Pancreas (tissue), 10 donors: Measurements from ENCODE around the gene SHROOM2. TPM values are rescaled to one million over a fixed set of nuclear protein-coding genes. Genes with fewer than 3 reads are reported as not detected.

ENCODE experiments used
- ATAC-seq, 4 donors: fragments of 200-7000 bp; cut with Tn5 transposase; one replicate each; pipeline versions ENCODE4 v1.8.0 to v1.9.1; 2020; ENCODE audit warnings: mild to moderate bottlenecking in 4 of 4, moderate library complexity in 4 of 4
- DNase-seq, 6 donors: peaks; one replicate each; pipeline ENCODE4 v3.0.0-alpha.2; 2020
- FAIRE-seq: peaks from 2 replicates; lab custom pipeline; 2012; peaks lifted over from hg19 to GRCh38; lab: Jason Lieb, UNC
- H3K27ac ChIP-seq, 4 donors: fragments of 200-600 bp; sonication (generic); 1 replicate in 3 of 4; 2 replicates in 1 of 4; pipeline versions ENCODE4 v1.5.0 to v1.8.0; 2020
- H3K27me3 ChIP-seq, 4 donors: fragments of 200-600 bp; one replicate each; pipeline ENCODE4 v1.8.0; 2021
- H3K36me3 ChIP-seq, 3 donors: fragments of 200-600 bp; sonication (generic) in 1 of 3; one replicate each; pipeline versions ENCODE4 v1.5.0 to v1.8.0; 2020 to 2021
- H3K4me1 ChIP-seq, 3 donors: fragments of 200-600 bp; one replicate each; pipeline ENCODE4 v1.8.0; 2021
- H3K4me3 ChIP-seq, 4 donors: fragments of 200-600 bp; sonication (generic) in 2 of 4; one replicate each; pipeline versions ENCODE4 v1.5.0 to v1.8.0; 2020 to 2021
- H3K9me3 ChIP-seq, 4 donors: fragments of 200-600 bp; one replicate each; pipeline ENCODE4 v1.8.0; 2021
- WGBS, 2 donors: extraction: QIAGEN DNeasy Blood & Tissue Kit; methylation state at CpG; one replicate each; pipeline ENCODE4 v1.1.7; 2013; 5-methylcytosine and 5-hydroxymethylcytosine counted together
- intact Hi-C, 3 donors: fragments of 100-400 bp; cut with DNase I; formaldehyde crosslinking; loops; one replicate each; pipeline versions ENCODE4 v1.11.1 to v1.14.2; 2022
- polyA plus RNA-seq, 2 donors: library from polyadenylated mRNA; stranded (reverse); fragments of 200-250 nt; gene quantifications; one replicate each; pipeline ENCODE4 v1.2.3, GENCODE V29; 2013
- total RNA-seq, 6 donors: library from RNA; stranded (reverse); fragmentation: NEBNext Ultra II Directional in 4 of 6; extraction: Animal tissue kit (Norgen Biotek cat#: 25700) in 4 of 6; gene quantifications; one replicate each; pipeline versions ENCODE4 v1.2.1 to v1.2.4, GENCODE V29; 2021 to 2023
- TF ChIP-seq, protein P1 (sequence below), 4 donors: fragments of 200-600 bp; sonication (generic) in 3 of 4; IDR thresholded peaks; one replicate each; pipeline versions ENCODE4 v1.5.0 to v1.8.0; 2021; ENCODE audit warnings: antibody characterized with exemption in 4 of 4
- donor health status: healthy with polysubstance abuse.
- donor health status: DM: no; HTN: no; CAD: no; lungs with moderate emphysema.
- donor health status: DM: no; HTN: no; CAD: no.
- donor health status: control.
- donor health status: control.
- donor health status: Bipolar disorder and iron deficiency.
- donor health status: DM: yes; HTN: yes; CAD: no.
- donor health status: DM: no; HTN: no; CAD: no.
- donor health status: DM: no; HTN: no; CAD: no.
- donor health status: DM: yes; HTN: yes; CAD: no.

SHROOM2 gene
- total and polyA plus RNA-seq, 8 donors: 3.2 to 6.6 (median 3.8) TPM

DNA sequence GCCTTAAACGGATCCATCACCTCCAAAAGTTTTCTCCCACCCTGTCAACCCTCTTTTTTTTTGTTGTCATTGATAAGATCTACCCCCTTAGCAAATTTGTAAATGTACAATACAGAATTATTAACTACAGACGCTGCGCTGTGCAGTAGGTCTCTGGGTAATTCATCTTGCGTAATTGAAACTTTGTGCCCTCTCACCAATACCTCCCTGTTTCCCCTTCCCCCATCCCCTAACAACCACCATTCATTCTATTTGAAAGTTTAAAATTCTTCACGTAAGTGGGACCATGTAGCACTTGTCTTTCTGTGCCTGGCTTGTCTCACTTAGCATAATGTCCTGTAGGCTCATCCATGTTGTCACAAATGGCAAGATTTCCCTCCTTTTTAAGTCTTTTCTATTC is 135.2 kb downstream of the SHROOM2 start:
- Histone ChIP-seq H3K27me3 (no peaks in the 10 kb centered on the region), H3K9me3 (no peaks in the 10 kb centered on the region), H3K4me1 (no peaks in the 10 kb centered on the region), H3K4me3 (no peak overlapping the region), H3K27ac (no peak overlapping the region), H3K36me3 (no peaks in the 10 kb centered on the region)
- TF ChIP-seq, protein P1, sequence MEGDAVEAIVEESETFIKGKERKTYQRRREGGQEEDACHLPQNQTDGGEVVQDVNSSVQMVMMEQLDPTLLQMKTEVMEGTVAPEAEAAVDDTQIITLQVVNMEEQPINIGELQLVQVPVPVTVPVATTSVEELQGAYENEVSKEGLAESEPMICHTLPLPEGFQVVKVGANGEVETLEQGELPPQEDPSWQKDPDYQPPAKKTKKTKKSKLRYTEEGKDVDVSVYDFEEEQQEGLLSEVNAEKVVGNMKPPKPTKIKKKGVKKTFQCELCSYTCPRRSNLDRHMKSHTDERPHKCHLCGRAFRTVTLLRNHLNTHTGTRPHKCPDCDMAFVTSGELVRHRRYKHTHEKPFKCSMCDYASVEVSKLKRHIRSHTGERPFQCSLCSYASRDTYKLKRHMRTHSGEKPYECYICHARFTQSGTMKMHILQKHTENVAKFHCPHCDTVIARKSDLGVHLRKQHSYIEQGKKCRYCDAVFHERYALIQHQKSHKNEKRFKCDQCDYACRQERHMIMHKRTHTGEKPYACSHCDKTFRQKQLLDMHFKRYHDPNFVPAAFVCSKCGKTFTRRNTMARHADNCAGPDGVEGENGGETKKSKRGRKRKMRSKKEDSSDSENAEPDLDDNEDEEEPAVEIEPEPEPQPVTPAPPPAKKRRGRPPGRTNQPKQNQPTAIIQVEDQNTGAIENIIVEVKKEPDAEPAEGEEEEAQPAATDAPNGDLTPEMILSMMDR (IDR thresholded peaks at IDR 0.05): no peak
- FAIRE-seq: no peak
- no peak for DNase-seq
- ATAC-seq: no peak
- 79 to 98% methylated on average over 5 of the region's 5 CpGs for WGBS, 2 donors
- intact Hi-C loops: no loop called here

DNA sequence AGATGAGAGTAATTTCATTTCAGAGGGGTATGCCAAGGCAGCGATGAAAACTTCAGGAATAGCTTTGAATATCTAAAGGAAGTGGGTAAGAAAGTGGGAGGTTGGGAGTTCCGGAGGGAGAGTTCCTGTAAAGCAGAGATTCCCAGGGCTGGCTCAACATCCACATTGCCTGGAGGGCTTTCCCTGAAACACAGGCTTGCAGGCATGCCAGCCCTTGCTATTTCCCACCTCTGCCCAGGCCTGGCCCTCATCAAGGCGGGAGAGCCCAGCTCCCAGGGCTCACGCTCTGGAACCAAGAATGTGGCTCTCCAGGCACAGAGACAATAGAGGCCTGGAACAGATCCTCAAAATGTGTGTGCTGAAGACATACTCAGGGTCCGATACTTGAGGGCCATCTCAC is 137.1 kb downstream of the SHROOM2 start:
- no peak for ATAC-seq
- TF ChIP-seq, protein P1 (IDR thresholded peaks at IDR 0.05): no peak
- Histone ChIP-seq H3K9me3 (no peaks in the 10 kb centered on the region), H3K4me3 (no peak overlapping the region), H3K36me3 (no peaks in the 10 kb centered on the region), H3K27ac (no peak overlapping the region), H3K27me3 (no peaks in the 10 kb centered on the region), H3K4me1 (no peaks in the 10 kb centered on the region)
- intact Hi-C loops: no loop called here
- WGBS, 2 donors: 73 to 95% methylated on average over 5 of the region's 5 CpGs
- FAIRE-seq: no peak
- peak in 1 of 6 donors; percentile 25 for DNase-seq

- TF ChIP-seq, protein P1 (IDR thresholded peaks at IDR 0.05): no peak
- no peaks in the 10 kb centered on the region for H3K4me1 ChIP-seq
- no peak overlapping the region for H3K4me3 ChIP-seq
- DNase-seq (peak in 1 of 6 donors; percentile 21), FAIRE-seq (no peak), ATAC-seq (no peak)
- no peak overlapping the region for H3K27ac ChIP-seq
- H3K36me3 ChIP-seq: no peaks in the 10 kb centered on the region
- intact Hi-C loops: no loop called here
- no peaks in the 10 kb centered on the region for H3K9me3 ChIP-seq
- 85 to 93% methylated on average over 9 of the region's 9 CpGs for WGBS, 2 donors
- no peaks in the 10 kb centered on the region for H3K27me3 ChIP-seq
Observed at GRCh38 chrX:9926002-9926401, 139.8 kb downstream of the SHROOM2 start.

GRCh38 chrX:9927698-9928482 is 141.7 kb downstream of the SHROOM2 start:
- Histone ChIP-seq H3K27ac (no peak overlapping the region), H3K36me3 (no peaks in the 10 kb centered on the region), H3K9me3 (no peaks in the 10 kb centered on the region), H3K4me3 (no peak overlapping the region), H3K27me3 (no peaks in the 10 kb centered on the region), H3K4me1 (no peaks in the 10 kb centered on the region)
- intact Hi-C loops: no loop called here
- FAIRE-seq (no peak), DNase-seq (peak in 1 of 6 donors; percentile 21), ATAC-seq (no peak)
- TF ChIP-seq, protein P1 (IDR thresholded peaks at IDR 0.05): no peak
- 47 to 75% methylated on average over 11 of the region's 11 CpGs for WGBS, 2 donors

DNA sequence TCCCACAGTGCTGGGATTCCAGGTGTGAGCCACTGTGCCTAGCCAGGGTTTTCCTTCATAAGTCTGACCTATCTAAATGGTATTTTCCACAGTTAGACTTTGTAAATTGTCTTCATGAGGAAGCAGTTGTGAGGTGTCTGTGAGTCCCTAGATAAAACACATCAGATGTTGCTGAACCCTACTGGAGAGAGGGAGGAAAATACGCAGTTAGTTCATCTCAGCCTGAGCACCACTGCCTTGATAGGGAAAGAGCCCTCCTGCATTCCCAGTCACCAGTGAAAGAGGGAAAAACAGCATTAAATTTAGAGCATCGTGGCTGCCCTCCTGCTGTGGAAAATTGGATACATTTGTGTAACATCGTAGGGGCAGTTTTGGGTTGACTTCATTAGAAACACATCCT is 149.2 kb downstream of the SHROOM2 start:
- DNase-seq: no peak
- intact Hi-C loops: no loop called here
- TF ChIP-seq, protein P1 (IDR thresholded peaks at IDR 0.05): no peak
- ATAC-seq: no peak
- no peaks in the 10 kb centered on the region for H3K36me3 ChIP-seq
- FAIRE-seq: no peak
- no peak overlapping the region for H3K4me3 ChIP-seq
- H3K27me3 ChIP-seq: no peaks in the 10 kb centered on the region
- H3K27ac ChIP-seq: no peak overlapping the region
- no peaks in the 10 kb centered on the region for H3K4me1 ChIP-seq
- H3K9me3 ChIP-seq: no peaks in the 10 kb centered on the region
- WGBS, 2 donors: 79 to 91% methylated on average over 3 of the region's 3 CpGs
